ENCODE measurements around the gene TREH.

TREH gene

DNA sequence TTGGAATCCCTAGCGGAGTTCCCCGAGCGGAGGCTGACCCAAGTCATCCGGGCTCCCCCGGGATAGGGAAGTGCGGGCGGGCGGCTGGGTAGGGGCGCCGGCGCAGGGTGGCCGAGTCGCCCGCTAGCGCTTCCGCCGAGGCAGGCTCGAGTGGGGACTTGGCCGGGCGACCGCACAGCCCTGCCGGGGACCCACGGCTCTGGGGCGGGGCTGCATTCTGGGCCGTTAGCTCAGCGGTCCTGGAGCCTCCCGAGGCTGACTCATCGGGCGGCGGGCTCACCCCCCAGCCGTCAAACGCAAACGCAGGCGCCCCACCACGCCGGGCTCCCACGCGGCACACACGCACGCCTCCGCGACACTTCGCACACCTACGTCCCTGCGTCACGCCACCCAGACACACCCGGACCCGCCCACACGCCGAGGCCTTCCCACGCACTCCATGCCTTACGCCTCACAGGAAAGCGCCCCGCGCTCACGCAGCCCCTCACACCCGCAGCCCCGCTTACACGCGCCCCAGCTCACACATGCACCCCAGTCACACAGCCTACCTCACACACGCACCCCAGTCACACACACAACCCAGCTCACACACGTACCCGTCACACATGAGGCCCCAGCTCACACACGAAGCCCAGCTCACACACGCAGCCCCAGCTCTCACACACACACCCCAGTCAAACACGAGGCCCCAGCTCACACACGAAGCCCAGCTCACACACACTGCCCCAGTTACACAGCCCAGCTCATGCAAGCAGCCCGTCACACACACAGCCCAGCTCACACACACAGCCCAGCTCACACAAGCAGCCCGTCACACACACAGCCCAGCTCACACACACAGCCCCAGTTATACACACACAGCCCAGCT is 70.9 kb downstream of the TREH start:
- peak; percentile 71 for DNase-seq

DNA sequence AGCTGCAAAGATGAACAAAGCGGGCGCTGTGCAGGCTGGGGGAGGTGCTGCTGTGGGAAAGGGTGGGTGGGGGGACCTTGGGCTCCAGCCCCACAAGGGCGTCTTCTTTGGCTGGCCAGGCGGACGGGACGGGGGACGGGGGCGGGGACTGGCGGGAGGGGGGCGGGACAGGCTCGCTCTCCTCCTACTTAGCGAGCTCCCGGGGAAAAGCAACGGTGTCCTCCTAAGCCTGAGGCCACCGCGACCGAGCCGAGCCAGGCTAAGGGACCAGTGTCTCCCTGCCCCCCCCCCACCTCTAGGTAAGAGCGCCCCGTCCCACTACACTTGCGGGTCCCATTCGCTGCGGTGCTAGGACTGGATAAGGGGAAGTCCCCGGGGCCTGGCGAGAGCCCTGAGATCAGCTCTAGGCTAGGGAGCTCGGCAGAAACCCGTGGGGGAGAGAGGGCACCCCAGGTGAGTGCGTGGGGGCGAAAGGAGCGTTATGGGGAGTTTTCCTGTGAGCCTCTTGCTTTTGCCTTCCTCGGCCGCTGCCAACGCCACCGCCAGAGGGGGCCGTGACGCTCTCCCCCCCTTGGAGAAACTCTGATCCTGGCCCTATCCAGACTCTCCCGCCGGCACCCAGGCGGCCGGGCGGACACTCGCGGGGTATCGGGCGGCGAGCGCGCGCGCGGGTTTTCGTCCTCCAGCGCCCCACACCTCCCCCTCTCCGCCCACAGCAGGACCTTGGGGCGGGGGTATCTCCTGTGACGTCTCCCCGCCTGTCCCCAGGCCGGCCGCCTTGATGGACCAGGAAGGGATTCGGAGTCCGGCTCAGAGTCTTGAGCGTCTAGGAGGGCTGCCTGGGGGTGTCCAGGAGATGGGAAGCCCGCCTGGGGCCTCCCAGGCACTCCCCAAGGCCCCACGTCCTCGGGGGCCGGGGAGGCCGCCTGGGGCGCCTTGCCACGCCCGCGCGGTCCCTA is 71.8 kb downstream of the TREH start, which contains the start of gene PHLDB1:
TSS of gene PHLDB1 (plus strand) at position 215 of the 959 bp plus-strand sequence. CDS start 6,222 bp downstream, outside the sequence.
- peak; percentile 87 for DNase-seq

Measured in OCI-M1 (cell line).